HepG2 (cell line): ENCODE data around the gene AKT2. TPM values are rescaled to one million over a fixed set of nuclear protein-coding genes. Genes with fewer than 3 reads are reported as not detected.

Experiments
- ATAC-seq: fragments of 200-7000 bp; cut with Tn5 transposase; 3 replicates; pipeline ENCODE4 v1.9.1; 2020; ENCODE audit warnings: mild to moderate bottlenecking, moderate library complexity
- BruUV-seq: library from RNA; stranded (reverse); fragments of 400-500 nt; replicated peaks from 2 replicates; lab custom pipeline; 2021; lab: Mats Ljungman, UMichigan
- CTCF ChIA-PET: fragments of 300-600 bp; formaldehyde crosslinking; extraction: SDS; loops from one replicate; lab custom pipeline; 2021; ENCODE audit warnings: low total read pairs, inconsistent platforms, low intra/inter-chr PET ratio; lab: Yijun Ruan, JAX
- POLR2A ChIA-PET: fragments of 350-600 bp; sonication (Branson Sonifier 250); formaldehyde crosslinking; loops from one replicate; lab custom pipeline; 2020; ENCODE audit warnings: antibody characterized with exemption, inconsistent platforms; lab: Yijun Ruan, JAX
- DNase-seq: peaks from one replicate; pipeline ENCODE4 v3.0.0-alpha.2; 2015; ENCODE audit warnings: low spot score
- FAIRE-seq: peaks from 3 replicates; lab custom pipeline; 2011; peaks lifted over from hg19 to GRCh38; lab: Jason Lieb, UNC
- H2AFZ ChIP-seq: one replicate; pipeline ENCODE4 v1.6.1; 2011; ENCODE audit warnings: low read length, inconsistent platforms
- H3K27ac ChIP-seq: fragments of 300-600 bp; 3 replicates; pipeline ENCODE4 v1.8.0; 2011; ENCODE audit warnings: mixed run types, mild to moderate bottlenecking, mixed read lengths, low read length, inconsistent platforms; ENCODE audit not compliant: insufficient read depth; ENCODE audit errors: extremely low read length
- H3K27me3 ChIP-seq, 2 experiments: fragments of 200-600 bp in 1 of 2; 2 replicates in 1 of 2; 3 replicates in 1 of 2; pipeline versions ENCODE4 v1.6.0 to v1.8.0; 2011; ENCODE audit warnings: low read length in 2 of 2, mild to moderate bottlenecking in 2 of 2, moderate library complexity in 2 of 2, inconsistent platforms in 1 of 2; ENCODE audit not compliant: insufficient read depth in 2 of 2, control insufficient read depth in 1 of 2
- H3K36me3 ChIP-seq, 2 experiments: fragments of 200-600 bp in 1 of 2; replicated peaks in 1 of 2; 2 replicates in 1 of 2; 3 replicates in 1 of 2; pipeline versions ENCODE4 v1.5.1 to v1.8.0; 2011; ENCODE audit warnings: low read length in 2 of 2, inconsistent platforms in 1 of 2; ENCODE audit not compliant: insufficient read depth in 2 of 2, control insufficient read depth in 1 of 2
- H3K4me1 ChIP-seq: 2 replicates; pipeline ENCODE4 v1.5.1; 2012; ENCODE audit warnings: low read length, inconsistent platforms; ENCODE audit not compliant: insufficient read depth
- H3K4me2 ChIP-seq: 2 replicates; pipeline ENCODE4 v1.6.0; 2011; ENCODE audit warnings: low read depth, low read length, inconsistent platforms
- H3K4me3 ChIP-seq, 3 experiments: fragments of 200-600 bp in 1 of 3; sonication (generic), shearing (Covaris generic) in 1 of 3; replicated peaks in 1 of 3; 2 replicates each; pipeline ENCODE4 v1.5.1; 2011 to 2016; ENCODE audit warnings: low read length in 3 of 3, inconsistent platforms in 2 of 3, low read depth in 2 of 3, mild to moderate bottlenecking in 2 of 3, control low read depth in 1 of 3, mixed read lengths in 1 of 3; ENCODE audit not compliant: insufficient read depth in 1 of 3
- H3K79me2 ChIP-seq: one replicate; pipeline ENCODE4 v1.6.1; 2011; ENCODE audit warnings: low read length, inconsistent platforms; ENCODE audit not compliant: insufficient read depth
- H3K9ac ChIP-seq: 2 replicates; pipeline ENCODE4 v1.6.0; 2011; ENCODE audit warnings: mild to moderate bottlenecking, low read depth, low read length, inconsistent platforms; ENCODE audit not compliant: insufficient read depth
- H3K9me3 ChIP-seq: 2 replicates; pipeline ENCODE4 v1.5.1; 2012; ENCODE audit warnings: mild to moderate bottlenecking, low read length
- H4K20me1 ChIP-seq: 2 replicates; pipeline ENCODE4 v1.6.0; 2011; ENCODE audit warnings: inconsistent platforms, mild to moderate bottlenecking, low read length, moderate library complexity; ENCODE audit not compliant: insufficient read depth
- AGO2 ChIP-seq: fragments of 200-400 bp; formaldehyde crosslinking; optimal IDR thresholded peaks from 2 replicates; pipeline ENCODE3; 2017; ENCODE audit warnings: mild to moderate bottlenecking, low read depth, low read length, moderate library complexity
- HNRNPL ChIP-seq: fragments of 200-400 bp; formaldehyde crosslinking; IDR thresholded peaks from 2 replicates; pipeline ENCODE4 v1.6.1; 2017; ENCODE audit warnings: mild to moderate bottlenecking, low read depth, low read length
- RAD21 ChIP-seq: fragments of 450-650 bp; formaldehyde crosslinking; IDR thresholded peaks from 2 replicates; pipeline ENCODE4 v1.5.0; 2020; ENCODE audit warnings: mild to moderate bottlenecking
- SRSF1 ChIP-seq: fragments of 200-400 bp; formaldehyde crosslinking; optimal IDR thresholded peaks from 2 replicates; pipeline ENCODE3; 2017; ENCODE audit warnings: mild to moderate bottlenecking, low read depth, low read length, moderate library complexity
- SRSF4 ChIP-seq: fragments of 200-400 bp; formaldehyde crosslinking; IDR thresholded peaks from one replicate; pipeline ENCODE4 v1.6.1; 2018; ENCODE audit warnings: mild to moderate bottlenecking, low read depth, low read length, moderate library complexity; ENCODE audit not compliant: poor library complexity, severe bottlenecking
- STAG1 ChIP-seq: sonication (generic); formaldehyde crosslinking; IDR thresholded peaks from 2 replicates; pipeline ENCODE4 v1.4.0; 2020; ENCODE audit warnings: missing genetic modification reagents
- WGBS: methylation state at CpG from one replicate; pipeline ENCODE4 v1.1.6; 2017; ENCODE audit warnings: low lambda C conversion rate; 5-methylcytosine and 5-hydroxymethylcytosine counted together
- in situ Hi-C: cut with HindIII; loops from 2 replicates; pipeline ENCODE4 v1.10.0; 2017; ENCODE audit warnings: low pct_unique_long_range_greater_than_20kb; ENCODE audit not compliant: extremely low pct_ligation_motif_present
- intact Hi-C: fragments of 100-400 bp; cut with micrococcal nuclease; formaldehyde crosslinking; loops from one replicate; pipeline ENCODE4 v1.10.0; 2022; ENCODE audit not compliant: unreplicated experiment
- polyA plus RNA-seq, 8 experiments: library from polyadenylated mRNA; depleted of rRNA in 3 of 8; stranded (reverse) in 7 of 8; unstranded in 1 of 8; fragments of >200 nt; fragmentation: Illumina TruSeq in 4 of 8; extraction: Trizol in 4 of 8; gene quantifications; 2 replicates each; pipeline versions ENCODE4 v1.2.1 to v1.2.3, GENCODE V29; 2011 to 2016; ENCODE audit warnings: low read depth in 4 of 8, missing spikeins in 1 of 8, mixed read lengths in 1 of 8; ENCODE audit not compliant: insufficient read depth in 1 of 8
- total RNA-seq, 5 experiments: library from RNA; depleted of rRNA; stranded (reverse); fragments of >200 nt; fragmentation: Illumina TruSeq; extraction: Trizol; gene quantifications; 2 replicates each; pipeline ENCODE4 v1.2.3, GENCODE V29; 2016; ENCODE audit warnings: low read depth in 1 of 5
- TF ChIP-seq, protein P1 (sequence below): sonication (generic); formaldehyde crosslinking; IDR thresholded peaks from 2 replicates; pipeline ENCODE4 v1.4.0; 2020; ENCODE audit warnings: missing genetic modification reagents
- TF ChIP-seq, protein P2 (sequence below): sonication (generic); formaldehyde crosslinking; IDR thresholded peaks from 2 replicates; pipeline ENCODE4 v1.5.0; 2020; ENCODE audit warnings: mild to moderate bottlenecking, missing genetic modification reagents, moderate library complexity

AKT2 gene
- total and polyA plus RNA-seq, 2 of the 13 experiments (the other 11 are each of a cell fraction or from before 2014, with no cell fraction given) = 82.1 to 173 TPM

DNA sequence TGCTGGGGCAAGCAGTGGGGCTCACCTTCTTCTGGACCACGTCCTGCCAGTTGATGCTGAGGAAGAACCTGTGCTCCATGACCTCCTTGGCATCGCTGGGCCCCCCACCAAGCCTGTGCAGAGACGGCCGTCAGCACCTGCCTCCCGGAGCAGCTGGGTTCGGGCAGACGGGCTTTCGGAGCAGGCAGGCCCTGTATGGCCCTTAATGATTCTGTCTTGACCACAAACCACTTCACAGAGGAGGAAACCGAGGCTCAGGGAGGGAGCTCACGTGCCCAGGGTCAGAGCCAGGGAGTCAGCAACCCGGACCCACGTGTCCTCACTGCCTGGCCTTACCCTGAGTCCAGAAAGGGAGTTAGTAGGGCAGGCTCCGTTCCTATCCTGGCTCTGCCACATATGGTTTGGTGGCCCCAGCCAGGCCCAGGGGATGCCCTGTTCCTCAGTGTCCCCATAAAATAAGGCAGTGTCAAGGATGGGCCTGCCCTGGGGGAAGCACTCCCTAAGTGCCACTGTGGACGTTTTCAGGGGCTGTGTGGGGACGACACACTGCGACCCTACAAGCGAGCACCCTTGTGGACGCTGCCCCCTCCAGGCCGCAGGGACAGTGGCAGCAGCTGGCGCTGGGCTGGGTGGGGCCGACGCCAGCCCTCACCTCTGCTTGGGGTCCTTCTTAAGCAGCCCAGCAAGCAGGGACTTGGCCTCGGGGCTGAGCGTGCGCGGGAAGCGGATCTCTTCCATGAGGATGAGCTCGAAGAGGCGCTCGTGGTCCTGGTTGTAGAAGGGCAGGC lies 49.7 kb downstream of the AKT2 start:
- no peak overlapping the region for H3K4me3 ChIP-seq
- H4K20me1 ChIP-seq = no peaks in the 10 kb centered on the region
- intact Hi-C loops = no loop called here
- H2AFZ ChIP-seq = no peak overlapping the region
- DNase-seq = no peak
- no peak for TF ChIP-seq SRSF4
- TF ChIP-seq RAD21 = peak; percentile 40; the same call in 1 of the 2 replicates
- TF ChIP-seq, protein P1, sequence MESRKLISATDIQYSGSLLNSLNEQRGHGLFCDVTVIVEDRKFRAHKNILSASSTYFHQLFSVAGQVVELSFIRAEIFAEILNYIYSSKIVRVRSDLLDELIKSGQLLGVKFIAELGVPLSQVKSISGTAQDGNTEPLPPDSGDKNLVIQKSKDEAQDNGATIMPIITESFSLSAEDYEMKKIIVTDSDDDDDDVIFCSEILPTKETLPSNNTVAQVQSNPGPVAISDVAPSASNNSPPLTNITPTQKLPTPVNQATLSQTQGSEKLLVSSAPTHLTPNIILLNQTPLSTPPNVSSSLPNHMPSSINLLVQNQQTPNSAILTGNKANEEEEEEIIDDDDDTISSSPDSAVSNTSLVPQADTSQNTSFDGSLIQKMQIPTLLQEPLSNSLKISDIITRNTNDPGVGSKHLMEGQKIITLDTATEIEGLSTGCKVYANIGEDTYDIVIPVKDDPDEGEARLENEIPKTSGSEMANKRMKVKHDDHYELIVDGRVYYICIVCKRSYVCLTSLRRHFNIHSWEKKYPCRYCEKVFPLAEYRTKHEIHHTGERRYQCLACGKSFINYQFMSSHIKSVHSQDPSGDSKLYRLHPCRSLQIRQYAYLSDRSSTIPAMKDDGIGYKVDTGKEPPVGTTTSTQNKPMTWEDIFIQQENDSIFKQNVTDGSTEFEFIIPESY = peak; percentile 98
- TF ChIP-seq SRSF1 = no peak
- TF ChIP-seq STAG1 (CRISPR knock-in tag) = peak; percentile 24
- 0 out of 2 replicates have a peak, but pooled peaks have one; percentile 43 for TF ChIP-seq HNRNPL
- TF ChIP-seq, protein P2, sequence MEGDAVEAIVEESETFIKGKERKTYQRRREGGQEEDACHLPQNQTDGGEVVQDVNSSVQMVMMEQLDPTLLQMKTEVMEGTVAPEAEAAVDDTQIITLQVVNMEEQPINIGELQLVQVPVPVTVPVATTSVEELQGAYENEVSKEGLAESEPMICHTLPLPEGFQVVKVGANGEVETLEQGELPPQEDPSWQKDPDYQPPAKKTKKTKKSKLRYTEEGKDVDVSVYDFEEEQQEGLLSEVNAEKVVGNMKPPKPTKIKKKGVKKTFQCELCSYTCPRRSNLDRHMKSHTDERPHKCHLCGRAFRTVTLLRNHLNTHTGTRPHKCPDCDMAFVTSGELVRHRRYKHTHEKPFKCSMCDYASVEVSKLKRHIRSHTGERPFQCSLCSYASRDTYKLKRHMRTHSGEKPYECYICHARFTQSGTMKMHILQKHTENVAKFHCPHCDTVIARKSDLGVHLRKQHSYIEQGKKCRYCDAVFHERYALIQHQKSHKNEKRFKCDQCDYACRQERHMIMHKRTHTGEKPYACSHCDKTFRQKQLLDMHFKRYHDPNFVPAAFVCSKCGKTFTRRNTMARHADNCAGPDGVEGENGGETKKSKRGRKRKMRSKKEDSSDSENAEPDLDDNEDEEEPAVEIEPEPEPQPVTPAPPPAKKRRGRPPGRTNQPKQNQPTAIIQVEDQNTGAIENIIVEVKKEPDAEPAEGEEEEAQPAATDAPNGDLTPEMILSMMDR (CRISPR knock-in tag) = peak; percentile 57
- TF ChIP-seq AGO2 = peak; percentile 61
- TF ChIP-seq, all 625 proteins: peak for 6
- no peaks in the 10 kb centered on the region for H3K27me3 ChIP-seq
- ChIA-PET POLR2A (no interaction called here), CTCF (no interaction called here)
- in situ Hi-C loops = no loop called here
- no peak overlapping the region for H3K9ac ChIP-seq
- FAIRE-seq = no peak
- no peak overlapping the region for H3K27ac ChIP-seq
- no peaks in the 10 kb centered on the region for H3K9me3 ChIP-seq
- no TSS peak for BruUV-seq
- ATAC-seq = no peak
- H3K36me3 ChIP-seq = peaks cover 31 to 50% of the 10 kb centered on the region in 2 experiments
- H3K79me2 ChIP-seq = no peaks in the 10 kb centered on the region
- H3K4me2 ChIP-seq = no peak overlapping the region
- H3K4me1 ChIP-seq = peaks cover 29% of the 10 kb centered on the region
- WGBS = 100% methylated on average over 4 of the region's 30 CpGs
